Measurements from ENCODE around the gene SARS1.

The SARS1 gene

GRCh38 chr1:109271458-109271857 is 57.7 kb downstream of the SARS1 start:
- TF ChIP-seq, protein P1, sequence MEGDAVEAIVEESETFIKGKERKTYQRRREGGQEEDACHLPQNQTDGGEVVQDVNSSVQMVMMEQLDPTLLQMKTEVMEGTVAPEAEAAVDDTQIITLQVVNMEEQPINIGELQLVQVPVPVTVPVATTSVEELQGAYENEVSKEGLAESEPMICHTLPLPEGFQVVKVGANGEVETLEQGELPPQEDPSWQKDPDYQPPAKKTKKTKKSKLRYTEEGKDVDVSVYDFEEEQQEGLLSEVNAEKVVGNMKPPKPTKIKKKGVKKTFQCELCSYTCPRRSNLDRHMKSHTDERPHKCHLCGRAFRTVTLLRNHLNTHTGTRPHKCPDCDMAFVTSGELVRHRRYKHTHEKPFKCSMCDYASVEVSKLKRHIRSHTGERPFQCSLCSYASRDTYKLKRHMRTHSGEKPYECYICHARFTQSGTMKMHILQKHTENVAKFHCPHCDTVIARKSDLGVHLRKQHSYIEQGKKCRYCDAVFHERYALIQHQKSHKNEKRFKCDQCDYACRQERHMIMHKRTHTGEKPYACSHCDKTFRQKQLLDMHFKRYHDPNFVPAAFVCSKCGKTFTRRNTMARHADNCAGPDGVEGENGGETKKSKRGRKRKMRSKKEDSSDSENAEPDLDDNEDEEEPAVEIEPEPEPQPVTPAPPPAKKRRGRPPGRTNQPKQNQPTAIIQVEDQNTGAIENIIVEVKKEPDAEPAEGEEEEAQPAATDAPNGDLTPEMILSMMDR (conservative IDR thresholded peaks at IDR 0.05; ENCODE audit: low read length), result no peak
- TF ChIP-seq EZH2phosphoT487 (IDR thresholded peaks at IDR 0.05; ENCODE audit: borderline replicate concordance), result no peak
- H3K9ac ChIP-seq (ENCODE audit: low read depth, low read length, poor library complexity, severe bottlenecking), result no peak overlapping the region
- H3F3A ChIP-seq (ENCODE audit: low read depth), result no peaks in the 10 kb centered on the region
- H3K36me3 ChIP-seq (ENCODE audit: insufficient read depth, low read length), result no peaks in the 10 kb centered on the region
- no peak overlapping the region for H2AFZ ChIP-seq (ENCODE audit: low read length)
- H3K27me3 ChIP-seq (ENCODE audit: insufficient read depth, low read length, poor library complexity, severe bottlenecking), result no peaks in the 10 kb centered on the region
- H3K79me2 ChIP-seq (ENCODE audit: insufficient read depth, low read length), result no peaks in the 10 kb centered on the region
- no peak overlapping the region for H3K4me2 ChIP-seq (ENCODE audit: low read depth, low read length, poor library complexity, severe bottlenecking)
- H3K9me2 ChIP-seq (replicated peaks; ENCODE audit: low read depth, low read length), result no peaks in the 10 kb centered on the region
- no peak overlapping the region for H3K4me3 ChIP-seq (ENCODE audit: low read length, poor library complexity, severe bottlenecking)
- no peaks in the 10 kb centered on the region for H3K9me3 ChIP-seq (ENCODE audit: insufficient read depth, low read depth, low read length)
- no peaks in the 10 kb centered on the region for H3K4me1 ChIP-seq (ENCODE audit: insufficient read depth, low read length, poor library complexity, severe bottlenecking)
- no peaks in the 10 kb centered on the region for H4K20me1 ChIP-seq (ENCODE audit: insufficient read depth, low read length, poor library complexity, severe bottlenecking)

- no peaks in the 10 kb centered on the region for H3K79me2 ChIP-seq (ENCODE audit: insufficient read depth, low read length)
- no peak overlapping the region for H3K4me2 ChIP-seq (ENCODE audit: low read depth, low read length, poor library complexity, severe bottlenecking)
- no peak overlapping the region for H3K9ac ChIP-seq (ENCODE audit: low read depth, low read length, poor library complexity, severe bottlenecking)
- no peaks in the 10 kb centered on the region for H3K9me2 ChIP-seq (replicated peaks; ENCODE audit: low read depth, low read length)
- no peak overlapping the region for H3K4me3 ChIP-seq (ENCODE audit: low read length, poor library complexity, severe bottlenecking)
- peaks cover 2% of the 10 kb centered on the region for H3K4me1 ChIP-seq (ENCODE audit: insufficient read depth, low read length, poor library complexity, severe bottlenecking)
- no peak overlapping the region for H2AFZ ChIP-seq (ENCODE audit: low read length)
- H4K20me1 ChIP-seq (ENCODE audit: insufficient read depth, low read length, poor library complexity, severe bottlenecking), result no peaks in the 10 kb centered on the region
- no peak for TF ChIP-seq EZH2phosphoT487 (IDR thresholded peaks at IDR 0.05; ENCODE audit: borderline replicate concordance)
- TF ChIP-seq, protein P1 (conservative IDR thresholded peaks at IDR 0.05; ENCODE audit: low read length), result no peak
- H3K36me3 ChIP-seq (ENCODE audit: insufficient read depth, low read length), result no peaks in the 10 kb centered on the region
- H3F3A ChIP-seq (ENCODE audit: low read depth), result no peaks in the 10 kb centered on the region
- H3K27me3 ChIP-seq (ENCODE audit: insufficient read depth, low read length, poor library complexity, severe bottlenecking), result no peaks in the 10 kb centered on the region
- H3K9me3 ChIP-seq (ENCODE audit: insufficient read depth, low read depth, low read length), result no peaks in the 10 kb centered on the region
Measured at GRCh38 chr1:109272021-109272799, 58.5 kb downstream of the SARS1 start.

DNA sequence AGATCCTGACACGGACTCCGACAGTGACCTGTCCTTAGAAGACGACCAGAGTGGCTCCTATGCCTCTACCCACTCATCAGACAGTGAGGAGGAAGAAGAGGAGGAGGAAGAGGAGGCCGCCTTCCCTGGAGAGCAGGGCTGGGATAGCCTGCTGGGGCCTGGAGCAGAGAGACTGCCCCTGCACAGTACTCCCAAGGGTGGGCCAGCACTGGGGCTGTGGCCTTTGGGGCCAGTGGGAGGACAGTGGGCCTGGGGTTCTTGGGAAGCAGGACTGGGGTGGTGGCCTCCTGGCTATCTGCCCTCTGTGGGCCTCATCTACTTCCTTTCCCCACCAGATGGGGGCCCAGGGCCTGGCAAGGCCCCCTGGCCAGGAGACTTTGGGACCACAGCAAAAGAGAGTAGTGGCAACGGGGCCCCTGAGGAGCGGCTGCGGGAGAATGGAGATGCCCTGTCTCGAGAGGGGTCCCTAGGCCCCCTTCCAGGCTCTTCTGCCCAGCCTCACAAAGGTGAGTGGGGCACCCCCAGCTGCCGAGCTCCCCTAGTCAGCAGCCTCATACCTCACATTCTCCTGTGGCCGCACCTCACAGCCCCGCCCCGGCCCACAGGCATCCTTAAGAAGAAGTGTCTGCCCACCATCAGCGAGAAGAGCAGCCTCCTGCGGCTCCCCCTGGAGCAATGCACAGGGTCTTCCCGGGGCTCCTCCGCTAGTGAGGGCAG is 59.3 kb downstream of the SARS1 start:
- H3K9ac ChIP-seq (ENCODE audit: low read depth, low read length, poor library complexity, severe bottlenecking), result no peak overlapping the region
- H3K4me2 ChIP-seq (ENCODE audit: low read depth, low read length, poor library complexity, severe bottlenecking), result no peak overlapping the region
- no peak overlapping the region for H3K4me3 ChIP-seq (ENCODE audit: low read length, poor library complexity, severe bottlenecking)
- no peaks in the 10 kb centered on the region for H3K9me2 ChIP-seq (replicated peaks; ENCODE audit: low read depth, low read length)
- no peaks in the 10 kb centered on the region for H3K27me3 ChIP-seq (ENCODE audit: insufficient read depth, low read length, poor library complexity, severe bottlenecking)
- H3K36me3 ChIP-seq (ENCODE audit: insufficient read depth, low read length), result no peaks in the 10 kb centered on the region
- no peaks in the 10 kb centered on the region for H3K79me2 ChIP-seq (ENCODE audit: insufficient read depth, low read length)
- H2AFZ ChIP-seq (ENCODE audit: low read length), result no peak overlapping the region
- peaks cover 3% of the 10 kb centered on the region for H3K4me1 ChIP-seq (ENCODE audit: insufficient read depth, low read length, poor library complexity, severe bottlenecking)
- no peaks in the 10 kb centered on the region for H3K9me3 ChIP-seq (ENCODE audit: insufficient read depth, low read depth, low read length)
- no peaks in the 10 kb centered on the region for H3F3A ChIP-seq (ENCODE audit: low read depth)
- TF ChIP-seq EZH2phosphoT487 (IDR thresholded peaks at IDR 0.05; ENCODE audit: borderline replicate concordance), result no peak
- TF ChIP-seq, protein P1 (conservative IDR thresholded peaks at IDR 0.05; ENCODE audit: low read length), result no peak
- no peaks in the 10 kb centered on the region for H4K20me1 ChIP-seq (ENCODE audit: insufficient read depth, low read length, poor library complexity, severe bottlenecking)

Data from Loucy (cell line).